ENCODE measurements around the gene SERPINE2. TPM values are rescaled to one million over a fixed set of nuclear protein-coding genes. Genes with fewer than 3 reads are reported as not detected.

SERPINE2 gene
- polyA plus RNA-seq, 3 donors = not detected

GRCh38 chr2:223993634-223994232 is 45.4 kb downstream of the SERPINE2 start:
- intact Hi-C loops (cut with micrococcal nuclease) = loop anchor here in 1 of 2 donors (5.0 kb wide), 1 partner anchor 289 kb away; no protein-coding TSS in a partner anchor
- H3K9me3 Mint-ChIP-seq = no peaks in the 10 kb centered on the region
- TF ChIP-seq CTCF (IDR thresholded peaks at IDR 0.05) = peak; percentile 82

DNA sequence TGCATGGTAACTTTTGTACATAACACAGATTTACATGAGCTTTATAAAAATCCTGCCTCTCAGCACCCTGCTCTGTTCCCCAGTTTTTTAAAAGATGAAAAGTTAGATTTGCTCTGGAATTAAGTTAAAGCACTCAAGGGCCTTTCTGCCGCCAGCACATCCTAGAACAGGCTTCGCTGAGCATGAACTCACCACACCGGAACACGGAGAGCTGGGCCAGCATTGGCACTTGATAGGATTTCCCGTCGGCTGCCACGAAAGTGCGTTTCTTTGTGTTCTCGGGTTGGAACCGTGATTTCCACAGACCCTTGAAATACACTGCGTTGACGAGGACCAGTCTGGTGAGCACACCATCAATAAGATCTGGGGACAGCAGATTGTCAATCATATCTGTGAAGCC is 47.5 kb downstream of the SERPINE2 start:
- intact Hi-C loops (cut with micrococcal nuclease) = loop anchor here in 1 of 2 donors (5.0 kb wide), 1 partner anchor 291 kb away; no protein-coding TSS in a partner anchor

More at GRCh38 chr2:223993634-223994232, 45.4 kb downstream of the SERPINE2 start:
- no peaks in the 10 kb centered on the region for H3K27me3 Mint-ChIP-seq (ENCODE audit: low read depth in 3 of 3)
- H2AFZ ChIP-seq (ENCODE audit: insufficient read depth, low read depth, low read length, poor library complexity, severe bottlenecking) = no peak overlapping the region
- H3K9ac ChIP-seq (ENCODE audit: insufficient read depth, low read length, poor library complexity, severe bottlenecking) = no peak overlapping the region
- H3K79me2 ChIP-seq (ENCODE audit: insufficient read depth, low read length) = no peaks in the 10 kb centered on the region
- no peaks in the 10 kb centered on the region for H3K9me3 ChIP-seq (replicated peaks in 1 of 2; ENCODE audit: control insufficient read depth in 1 of 2, insufficient read depth in 1 of 2, low read length in 2 of 2)
- no peaks in the 10 kb centered on the region for H3K36me3 ChIP-seq (replicated peaks in 1 of 2; ENCODE audit: control insufficient read depth in 1 of 2, insufficient read depth in 2 of 2, low read length in 2 of 2)
- no peak overlapping the region for H3K27ac Mint-ChIP-seq
- H3K4me1 ChIP-seq (ENCODE audit: control insufficient read depth in 1 of 2, insufficient read depth in 2 of 2, low read length in 2 of 2) = no peaks in the 10 kb centered on the region
- no peak overlapping the region for H3K4me3 ChIP-seq (replicated peaks in 1 of 3; ENCODE audit: low read depth in 2 of 3, low read length in 3 of 3)
- peak; percentile 34 to 55 (median 51) for DNase-seq
- no peaks in the 10 kb centered on the region for H3K27me3 ChIP-seq (ENCODE audit: control insufficient read depth in 2 of 2, insufficient read depth in 2 of 2, low read length in 2 of 2)
- H3K4me2 ChIP-seq (replicated peaks; ENCODE audit: extremely low read depth, low read length, poor library complexity, severe bottlenecking) = no peak overlapping the region
- no peak overlapping the region for H3K4me3 Mint-ChIP-seq
- no peaks in the 10 kb centered on the region for H4K20me1 ChIP-seq (ENCODE audit: insufficient read depth, low read length)
- peaks cover 1% of the 10 kb centered on the region for H3K4me1 Mint-ChIP-seq
- H3K27ac ChIP-seq (ENCODE audit: low read depth in 1 of 2, low read length in 2 of 2) = no peak overlapping the region
- no peaks in the 10 kb centered on the region for H3K36me3 Mint-ChIP-seq
- 58% methylated on average over 3 of the region's 5 CpGs for WGBS (ENCODE audit: insufficient coverage)

More for the DNA sequence above, 47.5 kb downstream of the SERPINE2 start:
- no peaks in the 10 kb centered on the region for H3K36me3 Mint-ChIP-seq
- Histone ChIP-seq H3K27ac (ENCODE audit: low read depth in 1 of 2, low read length in 2 of 2) (no peak overlapping the region), H3K4me1 (ENCODE audit: control insufficient read depth in 1 of 2, insufficient read depth in 2 of 2, low read length in 2 of 2) (no peaks in the 10 kb centered on the region), H3K9me3 (replicated peaks in 1 of 2; ENCODE audit: control insufficient read depth in 1 of 2, insufficient read depth in 1 of 2, low read length in 2 of 2) (no peaks in the 10 kb centered on the region), H3K4me3 (replicated peaks in 1 of 3; ENCODE audit: low read depth in 2 of 3, low read length in 3 of 3) (no peak overlapping the region), H3K4me2 (replicated peaks; ENCODE audit: extremely low read depth, low read length, poor library complexity, severe bottlenecking) (no peak overlapping the region), H2AFZ (ENCODE audit: insufficient read depth, low read depth, low read length, poor library complexity, severe bottlenecking) (no peak overlapping the region), H3K9ac (ENCODE audit: insufficient read depth, low read length, poor library complexity, severe bottlenecking) (no peak overlapping the region), H3K27me3 (ENCODE audit: control insufficient read depth in 2 of 2, insufficient read depth in 2 of 2, low read length in 2 of 2) (no peaks in the 10 kb centered on the region), H3K79me2 (ENCODE audit: insufficient read depth, low read length) (no peaks in the 10 kb centered on the region), H4K20me1 (ENCODE audit: insufficient read depth, low read length) (no peaks in the 10 kb centered on the region), H3K36me3 (replicated peaks in 1 of 2; ENCODE audit: control insufficient read depth in 1 of 2, insufficient read depth in 2 of 2, low read length in 2 of 2) (no peaks in the 10 kb centered on the region)
- no peak for DNase-seq
- no peaks in the 10 kb centered on the region for H3K9me3 Mint-ChIP-seq
- peaks cover 3% of the 10 kb centered on the region for H3K4me1 Mint-ChIP-seq
- no peak for TF ChIP-seq CTCF (IDR thresholded peaks at IDR 0.05)
- H3K27ac Mint-ChIP-seq = no peak overlapping the region
- no peak overlapping the region for H3K4me3 Mint-ChIP-seq
- no peaks in the 10 kb centered on the region for H3K27me3 Mint-ChIP-seq (ENCODE audit: low read depth in 3 of 3)
- 91% methylated on average over 12 of the region's 12 CpGs for WGBS (ENCODE audit: insufficient coverage)

All from CD14-positive monocyte (primary cell).